Osteoblast (primary cell): ENCODE results near the gene DNAH12. TPM values are rescaled to one million over a fixed set of nuclear protein-coding genes. Genes with fewer than 3 reads are reported as not detected.

ENCODE experiments used
- DNase-seq: peaks from one replicate; pipeline ENCODE4 v3.0.0; 2011; ENCODE audit warnings: low spot score, mixed read lengths; ENCODE audit not compliant: insufficient read length; ENCODE audit errors: missing footprints
- H2AFZ ChIP-seq: 2 replicates; pipeline ENCODE4 v1.6.0; 2011; ENCODE audit warnings: mild to moderate bottlenecking, low read length
- H3K27ac ChIP-seq: 2 replicates; pipeline ENCODE4 v1.5.1; 2011; ENCODE audit warnings: mild to moderate bottlenecking, low read depth, low read length, moderate library complexity
- H3K27me3 ChIP-seq: 2 replicates; pipeline ENCODE4 v1.6.0; 2012; ENCODE audit warnings: mild to moderate bottlenecking, control low read depth, inconsistent platforms, low read length, moderate library complexity; ENCODE audit not compliant: insufficient read depth
- H3K36me3 ChIP-seq: 2 replicates; pipeline ENCODE4 v1.5.1; 2011; ENCODE audit warnings: mild to moderate bottlenecking, low read length, control low read depth, moderate library complexity; ENCODE audit not compliant: insufficient read depth
- H3K4me1 ChIP-seq: 2 replicates; pipeline ENCODE4 v1.5.1; 2011; ENCODE audit warnings: mild to moderate bottlenecking, low read length, control low read depth, moderate library complexity; ENCODE audit not compliant: insufficient read depth
- H3K4me2 ChIP-seq: 2 replicates; pipeline ENCODE4 v1.6.0; 2011; ENCODE audit warnings: mild to moderate bottlenecking, low read length; ENCODE audit not compliant: insufficient read depth
- H3K4me3 ChIP-seq: fragments of 200-600 bp; sonication (generic); 3 replicates; pipeline ENCODE4 v1.5.1; 2012; ENCODE audit warnings: mild to moderate bottlenecking, low read length, inconsistent platforms; ENCODE audit not compliant: insufficient read depth
- H3K79me2 ChIP-seq: 2 replicates; pipeline ENCODE4 v1.6.0; 2012; ENCODE audit warnings: mild to moderate bottlenecking, low read length, control low read depth, inconsistent platforms; ENCODE audit not compliant: insufficient read depth
- H3K9me3 ChIP-seq: 2 replicates; pipeline ENCODE4 v1.5.1; 2011; ENCODE audit warnings: low read depth, low read length, control low read depth
- H4K20me1 ChIP-seq: 2 replicates; pipeline ENCODE4 v1.6.0; 2012; ENCODE audit warnings: mild to moderate bottlenecking, low read length, control low read depth; ENCODE audit not compliant: insufficient read depth
- CTCF ChIP-seq: IDR thresholded peaks from 2 replicates; pipeline ENCODE4 v1.5.1; 2011; ENCODE audit warnings: mild to moderate bottlenecking, low read depth, low read length, moderate library complexity; ENCODE audit errors: extremely low read depth
- total RNA-seq: library from RNA; depleted of rRNA; stranded (reverse); fragments of >200 nt; gene quantifications from 2 replicates; pipeline ENCODE4 v1.2.3, GENCODE V29; 2012

DNAH12 gene
- total RNA-seq, 1 donor: under 0.01 TPM

DNA sequence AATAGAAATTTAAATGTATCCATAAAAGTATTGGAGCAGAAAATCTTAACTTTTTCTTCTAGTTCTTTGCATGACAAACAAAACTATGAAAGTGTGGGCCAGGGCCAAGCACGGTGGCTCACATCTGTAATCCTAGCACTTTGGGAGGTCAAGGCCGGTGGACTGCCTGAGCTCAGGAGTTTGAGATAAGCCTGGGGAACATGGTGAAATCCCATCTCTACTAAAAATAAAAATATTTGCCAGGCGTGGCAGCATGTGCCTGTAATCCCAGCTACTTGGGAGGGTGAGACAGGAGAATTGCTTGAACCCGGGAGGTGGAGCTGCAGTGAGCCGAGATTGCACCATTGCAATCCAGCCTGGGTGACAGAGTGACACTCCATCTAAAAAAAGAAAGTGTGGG lies 158.6 kb downstream of the DNAH12 start:
- Histone ChIP-seq H3K79me2 (no peaks in the 10 kb centered on the region), H3K4me3 (no peak overlapping the region), H3K4me1 (no peaks in the 10 kb centered on the region), H3K9me3 (no peaks in the 10 kb centered on the region), H2AFZ (no peak overlapping the region), H3K27me3 (no peaks in the 10 kb centered on the region), H3K27ac (no peak overlapping the region), H4K20me1 (no peaks in the 10 kb centered on the region), H3K36me3 (no peaks in the 10 kb centered on the region), H3K4me2 (no peak overlapping the region)
- no peak for TF ChIP-seq CTCF
- DNase-seq: no peak

GRCh38 chr3:57383838-57384237 lies 160.3 kb downstream of the DNAH12 start:
- Histone ChIP-seq H3K27me3 (no peaks in the 10 kb centered on the region), H4K20me1 (no peaks in the 10 kb centered on the region), H3K79me2 (no peaks in the 10 kb centered on the region), H3K27ac (no peak overlapping the region), H3K4me2 (no peak overlapping the region), H3K4me3 (no peak overlapping the region), H2AFZ (no peak overlapping the region), H3K36me3 (no peaks in the 10 kb centered on the region), H3K9me3 (no peaks in the 10 kb centered on the region), H3K4me1 (no peaks in the 10 kb centered on the region)
- no peak for TF ChIP-seq CTCF
- DNase-seq: no peak

- Histone ChIP-seq H3K4me3 (no peak overlapping the region), H3K36me3 (no peaks in the 10 kb centered on the region), H3K27me3 (peaks cover 3% of the 10 kb centered on the region), H3K79me2 (no peaks in the 10 kb centered on the region), H4K20me1 (no peaks in the 10 kb centered on the region), H2AFZ (no peak overlapping the region), H3K4me1 (no peaks in the 10 kb centered on the region), H3K4me2 (no peak overlapping the region), H3K27ac (no peak overlapping the region), H3K9me3 (no peaks in the 10 kb centered on the region)
- TF ChIP-seq CTCF: no peak
- DNase-seq: no peak
These were observed 160.7 kb downstream of the DNAH12 start for GRCh38 chr3:57383406-57383805.

DNA sequence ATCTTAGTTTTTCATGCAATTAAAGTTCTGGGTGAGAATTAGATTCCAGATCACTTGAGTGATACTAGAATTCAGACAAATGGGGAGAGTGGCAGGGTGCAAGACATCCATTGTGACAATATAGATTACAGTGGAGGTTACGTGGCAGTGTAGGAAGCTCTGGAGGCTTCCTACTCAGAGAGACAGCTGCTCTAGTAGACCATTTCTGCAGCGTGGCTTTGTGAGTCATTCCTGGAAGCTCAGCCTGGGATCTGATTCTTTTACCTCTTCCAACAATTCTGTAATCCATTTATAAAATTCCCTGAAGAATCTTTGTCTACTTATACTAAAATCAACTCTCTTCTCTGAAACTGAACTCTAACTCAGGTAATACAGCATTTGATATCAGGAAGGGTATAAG lies 161.2 kb downstream of the DNAH12 start:
- no peak for TF ChIP-seq CTCF
- H2AFZ ChIP-seq: no peak overlapping the region
- no peak for DNase-seq

More for the DNA sequence above, 161.2 kb downstream of the DNAH12 start:
- Histone ChIP-seq H3K36me3 (no peaks in the 10 kb centered on the region), H3K27me3 (peaks cover 3% of the 10 kb centered on the region), H3K79me2 (no peaks in the 10 kb centered on the region), H4K20me1 (no peaks in the 10 kb centered on the region), H3K27ac (no peak overlapping the region), H3K4me3 (no peak overlapping the region), H3K4me2 (no peak overlapping the region), H3K4me1 (no peaks in the 10 kb centered on the region), H3K9me3 (no peaks in the 10 kb centered on the region)
